Chondrocyte (in vitro differentiated cells): Measurements from ENCODE around the gene TNFAIP3. TPM values are rescaled to one million over a fixed set of nuclear protein-coding genes. Genes with fewer than 3 reads are reported as not detected.

Source experiments
- DNase-seq: peaks from one replicate; pipeline ENCODE4 v3.0.0; 2021; ENCODE audit warnings: mixed read lengths, low spot score
- H3K27ac Mint-ChIP-seq: one replicate; pipeline ENCODE4 v1.8.0; 2021; ENCODE audit warnings: mild to moderate bottlenecking, moderate library complexity, mixed read lengths; ENCODE audit not compliant: unreplicated experiment
- H3K27me3 Mint-ChIP-seq: 2 replicates; pipeline ENCODE4 v1.8.0; 2021; ENCODE audit warnings: low read depth, mixed read lengths
- H3K36me3 Mint-ChIP-seq: 2 replicates; pipeline ENCODE4 v1.8.0; 2021; ENCODE audit warnings: low read depth, mixed read lengths
- H3K4me1 Mint-ChIP-seq: 2 replicates; pipeline ENCODE4 v1.8.0; 2021; ENCODE audit warnings: low read depth, mild to moderate bottlenecking, mixed read lengths
- H3K4me3 Mint-ChIP-seq: one replicate; pipeline ENCODE4 v1.8.0; 2021; ENCODE audit warnings: mild to moderate bottlenecking, moderate library complexity, mixed read lengths; ENCODE audit not compliant: unreplicated experiment
- H3K9me3 Mint-ChIP-seq: 2 replicates; pipeline ENCODE4 v1.8.0; 2021; ENCODE audit warnings: low read depth, mixed read lengths
- CTCF ChIP-seq: fragments of 200-600 bp; sonication (generic); IDR thresholded peaks from 2 replicates; pipeline ENCODE4 v1.5.0; 2021; ENCODE audit warnings: antibody characterized with exemption, mild to moderate bottlenecking, moderate library complexity
- total RNA-seq: library from RNA; stranded (reverse); gene quantifications from 3 replicates; pipeline ENCODE4 v1.2.1, GENCODE V29; 2021

The TNFAIP3 gene
- total RNA-seq, 1 donor from 2014 or later, result 7.2 TPM

GRCh38 chr6:137915790-137916189 lies 48.7 kb downstream of the TNFAIP3 start:
- TF ChIP-seq CTCF, result no peak
- no peak overlapping the region for H3K27ac Mint-ChIP-seq

GRCh38 chr6:137917551-137918325 lies 50.7 kb downstream of the TNFAIP3 start:
- peaks cover 12% of the 10 kb centered on the region for H3K4me1 Mint-ChIP-seq
- peaks cover 4% of the 10 kb centered on the region for H3K36me3 Mint-ChIP-seq
- H3K4me3 Mint-ChIP-seq, result no peak overlapping the region
- no peak for DNase-seq
- no peak for TF ChIP-seq CTCF
- H3K27ac Mint-ChIP-seq, result no peak overlapping the region
- H3K27me3 Mint-ChIP-seq, result no peaks in the 10 kb centered on the region
- peaks cover 18% of the 10 kb centered on the region for H3K9me3 Mint-ChIP-seq

More at GRCh38 chr6:137915790-137916189, 48.7 kb downstream of the TNFAIP3 start:
- Mint-ChIP-seq H3K27me3 (no peaks in the 10 kb centered on the region), H3K36me3 (peaks cover 4% of the 10 kb centered on the region), H3K4me3 (no peak overlapping the region), H3K4me1 (peaks cover 25% of the 10 kb centered on the region), H3K9me3 (peaks cover 18% of the 10 kb centered on the region)
- no peak for DNase-seq

GRCh38 chr6:137919502-137919823 lies 52.4 kb downstream of the TNFAIP3 start:
- H3K4me1 Mint-ChIP-seq, result peaks cover 12% of the 10 kb centered on the region
- peaks cover 3% of the 10 kb centered on the region for H3K9me3 Mint-ChIP-seq
- TF ChIP-seq CTCF, result no peak
- H3K36me3 Mint-ChIP-seq, result no peaks in the 10 kb centered on the region
- no peak overlapping the region for H3K4me3 Mint-ChIP-seq
- no peak overlapping the region for H3K27ac Mint-ChIP-seq
- no peaks in the 10 kb centered on the region for H3K27me3 Mint-ChIP-seq
- DNase-seq, result no peak

GRCh38 chr6:137919837-137920730 lies 53.0 kb downstream of the TNFAIP3 start:
- H3K27me3 Mint-ChIP-seq, result no peaks in the 10 kb centered on the region
- no peak overlapping the region for H3K4me3 Mint-ChIP-seq
- H3K4me1 Mint-ChIP-seq, result peaks cover 12% of the 10 kb centered on the region
- DNase-seq, result no peak
- H3K27ac Mint-ChIP-seq, result no peak overlapping the region
- TF ChIP-seq CTCF, result no peak
- H3K9me3 Mint-ChIP-seq, result peaks cover 3% of the 10 kb centered on the region
- H3K36me3 Mint-ChIP-seq, result no peaks in the 10 kb centered on the region

- Mint-ChIP-seq H3K27me3 (no peaks in the 10 kb centered on the region), H3K4me3 (no peak overlapping the region), H3K9me3 (peaks cover 3% of the 10 kb centered on the region), H3K4me1 (peaks cover 22% of the 10 kb centered on the region), H3K27ac (no peak overlapping the region), H3K36me3 (no peaks in the 10 kb centered on the region)
- no peak for TF ChIP-seq CTCF
- DNase-seq, result no peak
Measured at GRCh38 chr6:137921823-137922222, 54.8 kb downstream of the TNFAIP3 start.
